SK-N-MC (cell line): Measurements from ENCODE around the gene EFHD2.

Experiments
- EZH2 ChIP-seq: fragments of 200-600 bp; sonication (generic); IDR thresholded peaks from one replicate; pipeline ENCODE4 v1.6.1; 2017; ENCODE audit warnings: antibody characterized with exemption
- POLR2AphosphoS5 ChIP-seq: IDR thresholded peaks from 2 replicates; pipeline ENCODE4 v1.6.1; 2012; ENCODE audit warnings: mild to moderate bottlenecking, low read depth, low read length, borderline replicate concordance

DNA sequence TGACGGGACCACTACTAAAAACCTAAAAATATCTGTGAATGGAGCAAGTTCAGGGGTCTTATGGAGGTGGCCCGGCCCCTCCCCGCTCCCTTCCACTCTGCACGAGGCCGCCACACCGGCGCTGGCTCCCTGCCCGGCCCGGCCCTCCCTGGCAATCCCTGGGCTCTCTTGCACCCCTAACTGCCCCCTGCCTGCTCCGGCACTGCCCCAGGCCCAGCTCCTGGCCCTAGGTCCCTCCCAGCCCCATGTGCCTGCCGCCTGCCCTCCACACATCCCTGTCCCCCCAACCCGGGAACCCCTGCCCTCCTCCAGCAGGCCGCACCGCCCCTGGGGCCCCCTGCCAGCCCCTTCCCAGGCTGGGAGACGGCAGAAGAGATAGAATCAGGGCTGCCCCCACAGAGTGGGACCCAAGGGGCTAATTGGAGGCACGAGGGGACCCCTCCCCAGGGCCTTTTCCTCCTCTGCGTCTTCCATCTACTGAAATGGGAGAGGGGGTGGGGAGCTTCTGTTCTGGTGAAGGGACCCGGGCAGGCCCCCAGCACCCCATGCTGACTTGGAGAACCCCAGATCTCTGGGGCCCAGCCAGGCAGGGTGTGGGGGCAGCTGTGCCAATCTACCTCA lies 19.2 kb downstream of the EFHD2 start:
- TF ChIP-seq EZH2: no peak
- no peak for TF ChIP-seq POLR2AphosphoS5
